Heart left ventricle (tissue), 13 donors: ENCODE measurements around the gene PRKN.

ENCODE experiments used
- CTCF ChIP-seq, 12 donors: fragments of 200-600 bp; sonication (generic) in 4 of 12; IDR thresholded peaks; one replicate each; pipeline versions ENCODE4 v1.5.0 to v1.8.0; 2018 to 2022; ENCODE audit warnings: antibody characterized with exemption in 12 of 12, mild to moderate bottlenecking in 5 of 12
- POLR2A ChIP-seq, 2 donors: fragments of 450-650 bp; IDR thresholded peaks; one replicate each; pipeline ENCODE4 v1.6.1; 2017; ENCODE audit warnings: antibody characterized with exemption in 2 of 2, mild to moderate bottlenecking in 2 of 2, moderate library complexity in 2 of 2
- donor health status: ischemic (EF 13 %, LVEDD 7.1; RV severe dilation, severe dysfunction).
- donor health status: DM: no; HTN: yes; CAD: no.
- donor health status: DM: no; HTN: no; CAD: no.
- donor health status: ischemic (EF 25% LVEDD 6.9; RV normal size, moderate dysfunction).
- donor health status: ischemic (EF 25% LVEDD 5.7; RV mildly dilated, moderate dysfunction).
- donor health status: ischemic (EF 35%, LVEDD 5.7; RV mildly dilated, moderate dysfunction).
- donor health status: nonischemic (EF 11% LVEDD 7.7; RV severe dilation, severe dysfunction).
- donor health status: DM: yes; HTN: yes; CAD: no.
- donor health status: PGD.
- donor health status: ischemic (EF 29% LVEDD 5.4; RV normal size, mild dysfunction).
- donor health status: nonischemic (EF 23%, LVEDD 6.1; RV moderate dilation, normal function).

GRCh38 chr6:161442420-161442819 is 1285.1 kb downstream of the PRKN start:
- TF ChIP-seq CTCF (IDR thresholded peaks at IDR 0.05) = no peak
- no peak for TF ChIP-seq POLR2A (IDR thresholded peaks at IDR 0.05)
